ENCODE data around the gene MTHFS. TPM values are rescaled to one million over a fixed set of nuclear protein-coding genes. Genes with fewer than 3 reads are reported as not detected.
"Not testable (repeated sequence)": the region's sequence is repeated elsewhere in the genome, so short reads cannot be mapped to it uniquely, and the experiment has no call there.

Gene MTHFS
- total RNA-seq, 4 donors from 2014 or later: 4.3 to 10.9 (median 10.2) TPM

DNA sequence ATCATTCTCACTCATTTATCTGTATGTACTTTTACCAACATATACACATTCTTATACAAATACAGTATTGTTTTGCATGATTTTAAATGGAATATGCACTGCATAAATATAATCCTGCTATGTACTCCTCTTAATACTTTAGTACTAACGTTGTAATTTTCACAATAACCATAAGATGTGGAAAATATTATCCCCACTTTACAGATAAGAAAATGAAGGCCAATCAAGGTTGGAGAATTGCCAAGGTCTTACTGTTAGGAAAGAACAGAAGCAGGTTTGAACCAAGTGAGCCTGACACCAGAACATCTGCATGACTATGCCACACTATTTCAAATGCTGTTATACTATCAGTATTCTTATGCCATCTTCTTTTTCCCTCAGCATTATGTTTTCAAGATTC, 41.3 kb upstream of the MTHFS start:
- Histone ChIP-seq H3K36me3 (no peaks in the 10 kb centered on the region), H3K4me3 (no peak overlapping the region), H3K27ac (no peak overlapping the region), H3K4me1 (no peaks in the 10 kb centered on the region), H3K9me3 (no peaks in the 10 kb centered on the region), H3K27me3 (peaks cover 4% of the 10 kb centered on the region)
- TF ChIP-seq CTCF (IDR thresholded peaks at IDR 0.05) (no peak), POLR2A (IDR thresholded peaks at IDR 0.05) (no peak), EP300 (IDR thresholded peaks at IDR 0.05) (no peak), POLR2AphosphoS5 (IDR thresholded peaks at IDR 0.05) (no peak)
- 77% methylated on average over 1 of the region's 1 CpG for WGBS
- no peak for DNase-seq (ENCODE audit: low spot score in 2 of 2)

- H3K36me3 ChIP-seq; H3K27me3 ChIP-seq; H3K27ac ChIP-seq; DNase-seq (ENCODE audit: low spot score in 2 of 2); H3K4me3 ChIP-seq; H3K4me1 ChIP-seq; H3K9me3 ChIP-seq: not testable (repeated sequence)
- WGBS: 68% methylated on average over 7 of the region's 7 CpGs
Observed at GRCh38 chr15:79935556-79936201, 38.9 kb upstream of the MTHFS start.

DNA sequence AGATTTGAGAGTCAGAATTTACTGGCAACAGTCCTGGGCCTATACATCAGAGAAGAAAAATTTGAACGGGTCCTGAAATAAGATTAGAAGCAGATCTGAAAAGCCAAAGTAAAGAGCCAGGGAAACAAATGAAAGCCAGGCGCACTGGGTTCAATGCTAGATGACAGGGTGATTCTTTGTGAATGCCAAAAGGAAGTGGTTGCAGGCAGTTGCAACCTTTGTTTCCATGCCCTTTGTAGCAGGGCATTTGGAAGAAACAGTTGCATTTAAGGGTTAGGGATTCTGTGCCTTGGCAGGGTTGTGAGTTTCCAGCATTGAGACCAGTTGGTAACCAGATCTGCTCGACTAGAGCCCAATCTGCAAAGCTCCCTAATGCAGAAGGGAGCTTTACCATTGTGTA, 36.4 kb upstream of the MTHFS start:
- Histone ChIP-seq H3K36me3 (no peaks in the 10 kb centered on the region), H3K27me3 (no peaks in the 10 kb centered on the region), H3K9me3 (no peaks in the 10 kb centered on the region), H3K4me1 (no peaks in the 10 kb centered on the region), H3K4me3 (no peak overlapping the region), H3K27ac (no peak overlapping the region)
- DNase-seq (ENCODE audit: low spot score in 2 of 2): no peak
- WGBS: 44% methylated on average over 3 of the region's 3 CpGs
- no peak for TF ChIP-seq CTCF (IDR thresholded peaks at IDR 0.05)
- no peak for TF ChIP-seq POLR2AphosphoS5 (IDR thresholded peaks at IDR 0.05)
- no peak for TF ChIP-seq EP300 (IDR thresholded peaks at IDR 0.05)
- TF ChIP-seq POLR2A (IDR thresholded peaks at IDR 0.05): no peak

- no peak overlapping the region for H3K4me3 ChIP-seq
- TF ChIP-seq EP300 (IDR thresholded peaks at IDR 0.05): no peak
- no peak for TF ChIP-seq POLR2A (IDR thresholded peaks at IDR 0.05)
- TF ChIP-seq POLR2AphosphoS5 (IDR thresholded peaks at IDR 0.05): no peak
- no peak for TF ChIP-seq CTCF (IDR thresholded peaks at IDR 0.05)
- no peaks in the 10 kb centered on the region for H3K36me3 ChIP-seq
- DNase-seq (ENCODE audit: low spot score in 2 of 2): no peak
- WGBS: 90% methylated on average over 5 of the region's 5 CpGs
- no peaks in the 10 kb centered on the region for H3K27me3 ChIP-seq
- no peaks in the 10 kb centered on the region for H3K9me3 ChIP-seq
- H3K27ac ChIP-seq: no peak overlapping the region
- no peaks in the 10 kb centered on the region for H3K4me1 ChIP-seq
Observed at GRCh38 chr15:79932447-79932846, 35.6 kb upstream of the MTHFS start.

GRCh38 chr15:79930516-79930915, 33.7 kb upstream of the MTHFS start:
- Histone ChIP-seq H3K4me1 (no peaks in the 10 kb centered on the region), H3K9me3 (no peaks in the 10 kb centered on the region), H3K4me3 (no peak overlapping the region), H3K27me3 (no peaks in the 10 kb centered on the region), H3K27ac (no peak overlapping the region), H3K36me3 (no peaks in the 10 kb centered on the region)
- DNase-seq (ENCODE audit: low spot score in 2 of 2): no peak
- WGBS: 58% methylated on average over 5 of the region's 5 CpGs
- TF ChIP-seq POLR2AphosphoS5 (IDR thresholded peaks at IDR 0.05): no peak
- TF ChIP-seq POLR2A (IDR thresholded peaks at IDR 0.05): no peak
- TF ChIP-seq EP300 (IDR thresholded peaks at IDR 0.05): no peak

DNA sequence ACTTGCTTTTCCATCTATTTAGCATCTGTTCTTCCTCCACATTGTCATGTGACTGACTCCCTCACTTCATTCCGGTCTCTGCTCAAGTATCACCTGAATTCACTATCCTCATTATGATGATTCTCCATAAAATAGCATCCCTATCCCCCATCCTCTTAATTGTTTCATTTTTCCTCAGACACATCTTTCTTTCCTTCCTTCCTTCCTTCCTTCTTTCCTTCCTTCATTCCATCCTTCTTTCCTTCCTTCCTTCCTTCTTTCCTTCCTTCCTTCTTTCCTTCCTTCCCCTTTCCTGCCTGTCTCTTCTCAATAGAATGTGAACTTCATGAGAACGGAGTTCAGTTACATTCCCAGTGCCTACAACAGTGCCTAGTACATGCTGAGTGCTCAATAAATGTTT, 32.6 kb upstream of the MTHFS start:
- Histone ChIP-seq H3K27me3 (no peaks in the 10 kb centered on the region), H3K4me1 (peaks cover 2% of the 10 kb centered on the region), H3K27ac (no peak overlapping the region), H3K9me3 (no peaks in the 10 kb centered on the region), H3K36me3 (no peaks in the 10 kb centered on the region), H3K4me3 (no peak overlapping the region)
- DNase-seq (ENCODE audit: low spot score in 2 of 2): no peak
- WGBS: 91% methylated on average over 2 of the region's 2 CpGs
- TF ChIP-seq CTCF (IDR thresholded peaks at IDR 0.05) (no peak), POLR2AphosphoS5 (IDR thresholded peaks at IDR 0.05) (no peak), POLR2A (IDR thresholded peaks at IDR 0.05) (no peak), EP300 (IDR thresholded peaks at IDR 0.05) (no peak)

DNA sequence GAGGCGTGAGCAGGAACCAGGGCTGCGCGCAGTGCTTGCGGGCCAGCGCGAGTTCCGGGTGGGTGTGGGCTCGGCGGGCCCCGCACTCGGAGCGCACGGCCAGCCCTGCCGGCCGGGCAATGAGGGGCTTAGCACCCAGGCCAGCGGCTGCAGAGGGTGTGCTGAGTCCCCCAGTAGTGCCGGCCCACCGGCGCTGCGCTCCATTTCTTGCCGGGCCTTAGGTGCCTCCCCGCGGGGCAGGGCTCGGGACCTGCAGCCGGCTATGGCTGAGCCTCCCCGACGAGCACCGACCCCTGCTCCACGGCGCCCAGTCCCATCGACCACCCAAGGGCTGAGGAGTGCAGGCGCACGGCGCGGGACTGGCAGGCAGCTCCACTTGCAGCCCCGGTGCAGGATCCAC, 29.3 kb upstream of the MTHFS start:
- H3K36me3 ChIP-seq; H3K27ac ChIP-seq; H3K4me3 ChIP-seq; H3K9me3 ChIP-seq; H3K27me3 ChIP-seq; DNase-seq (ENCODE audit: low spot score in 2 of 2): not testable (repeated sequence)
- peaks cover 13% of the 10 kb centered on the region for H3K4me1 ChIP-seq
- 97% methylated on average over 24 of the region's 36 CpGs for WGBS
